ENCODE measurements around the gene LRIG2. TPM values are rescaled to one million over a fixed set of nuclear protein-coding genes. Genes with fewer than 3 reads are reported as not detected.

The LRIG2 gene
- total RNA-seq, 1 donor, result 17.4 TPM

DNA sequence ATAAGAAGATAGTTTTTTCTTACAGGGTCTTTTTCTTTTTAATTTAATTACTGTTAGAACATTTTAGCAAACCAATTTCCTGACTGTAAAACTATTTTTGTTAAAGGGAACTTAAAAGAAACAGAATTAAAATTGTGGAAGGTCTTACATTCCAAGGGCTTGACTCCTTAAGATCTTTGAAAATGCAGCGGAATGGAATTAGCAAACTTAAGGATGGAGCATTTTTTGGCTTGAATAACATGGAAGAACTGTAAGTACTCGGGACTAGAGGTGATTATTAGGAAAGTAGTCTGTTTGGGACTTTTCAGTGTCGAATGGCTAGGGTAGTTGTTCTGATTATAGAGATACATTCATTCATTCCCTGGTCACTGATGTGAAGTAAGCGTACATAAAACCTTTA, 21.5 kb downstream of the LRIG2 start:
- Histone ChIP-seq H2AFZ (ENCODE audit: low read length) (no peak overlapping the region), H3K79me2 (ENCODE audit: insufficient read depth, low read length) (peaks cover 24% of the 10 kb centered on the region), H3K27me3 (ENCODE audit: insufficient read depth, low read length) (no peaks in the 10 kb centered on the region), H3K9me3 (ENCODE audit: low read depth, low read length) (no peaks in the 10 kb centered on the region), H3K36me3 (ENCODE audit: insufficient read depth, low read length) (peaks cover 53% of the 10 kb centered on the region), H4K20me1 (ENCODE audit: insufficient read depth, low read length) (peaks cover 8% of the 10 kb centered on the region), H3K4me1 (ENCODE audit: insufficient read depth, low read length) (no peaks in the 10 kb centered on the region), H3K4me3 (ENCODE audit: insufficient read depth, low read length) (no peak overlapping the region), H3K27ac (ENCODE audit: low read depth, low read length) (no peak overlapping the region), H3K4me2 (ENCODE audit: insufficient read depth, low read length) (no peak overlapping the region)
- no peak for TF ChIP-seq CTCF (IDR thresholded peaks at IDR 0.05; ENCODE audit: extremely low read depth, low read depth, low read length)
- DNase-seq (ENCODE audit: insufficient read length, low spot score, missing footprints), result no peak

- Histone ChIP-seq H3K4me1 (ENCODE audit: insufficient read depth, low read length) (no peaks in the 10 kb centered on the region), H3K4me2 (ENCODE audit: insufficient read depth, low read length) (no peak overlapping the region), H3K4me3 (ENCODE audit: insufficient read depth, low read length) (no peak overlapping the region), H3K27ac (ENCODE audit: low read depth, low read length) (no peak overlapping the region), H3K36me3 (ENCODE audit: insufficient read depth, low read length) (peaks cover 65% of the 10 kb centered on the region), H3K79me2 (ENCODE audit: insufficient read depth, low read length) (peaks cover 15% of the 10 kb centered on the region), H3K9me3 (ENCODE audit: low read depth, low read length) (no peaks in the 10 kb centered on the region), H2AFZ (ENCODE audit: low read length) (no peak overlapping the region), H3K27me3 (ENCODE audit: insufficient read depth, low read length) (no peaks in the 10 kb centered on the region), H4K20me1 (ENCODE audit: insufficient read depth, low read length) (peaks cover 8% of the 10 kb centered on the region)
- DNase-seq (ENCODE audit: insufficient read length, low spot score, missing footprints), result no peak
- TF ChIP-seq CTCF (IDR thresholded peaks at IDR 0.05; ENCODE audit: extremely low read depth, low read depth, low read length), result no peak
Observed at GRCh38 chr1:113095790-113096455, 22.9 kb downstream of the LRIG2 start.

DNA sequence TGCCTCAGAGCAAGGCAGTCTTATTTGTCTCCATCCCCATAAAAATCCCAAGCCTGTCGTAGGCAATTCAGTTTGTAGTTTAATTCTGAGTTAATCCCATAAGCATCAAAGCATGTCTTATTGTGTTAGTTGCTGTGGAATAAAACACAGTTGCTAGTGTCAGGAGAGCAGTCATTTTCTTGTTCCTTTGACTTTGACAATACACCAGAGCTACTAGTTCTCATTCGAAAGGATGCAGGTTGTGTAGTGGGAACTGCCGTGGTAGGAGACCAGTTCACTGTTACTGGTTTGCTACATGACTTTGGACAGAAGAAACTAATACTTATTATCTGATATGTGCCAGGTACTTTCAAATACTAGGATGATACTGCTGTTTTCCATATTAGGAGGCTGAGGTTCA, 23.5 kb downstream of the LRIG2 start:
- Histone ChIP-seq H3K79me2 (ENCODE audit: insufficient read depth, low read length) (peaks cover 12% of the 10 kb centered on the region), H3K36me3 (ENCODE audit: insufficient read depth, low read length) (peaks cover 65% of the 10 kb centered on the region), H3K4me3 (ENCODE audit: insufficient read depth, low read length) (no peak overlapping the region), H3K4me1 (ENCODE audit: insufficient read depth, low read length) (no peaks in the 10 kb centered on the region), H3K27ac (ENCODE audit: low read depth, low read length) (no peak overlapping the region), H2AFZ (ENCODE audit: low read length) (no peak overlapping the region), H3K27me3 (ENCODE audit: insufficient read depth, low read length) (no peaks in the 10 kb centered on the region), H4K20me1 (ENCODE audit: insufficient read depth, low read length) (peaks cover 8% of the 10 kb centered on the region), H3K9me3 (ENCODE audit: low read depth, low read length) (no peaks in the 10 kb centered on the region), H3K4me2 (ENCODE audit: insufficient read depth, low read length) (no peak overlapping the region)
- TF ChIP-seq CTCF (IDR thresholded peaks at IDR 0.05; ENCODE audit: extremely low read depth, low read depth, low read length), result no peak
- DNase-seq (ENCODE audit: insufficient read length, low spot score, missing footprints), result no peak

- no peaks in the 10 kb centered on the region for H3K9me3 ChIP-seq (ENCODE audit: low read depth, low read length)
- no peaks in the 10 kb centered on the region for H3K27me3 ChIP-seq (ENCODE audit: insufficient read depth, low read length)
- peaks cover 5% of the 10 kb centered on the region for H4K20me1 ChIP-seq (ENCODE audit: insufficient read depth, low read length)
- no peak overlapping the region for H3K4me3 ChIP-seq (ENCODE audit: insufficient read depth, low read length)
- TF ChIP-seq CTCF (IDR thresholded peaks at IDR 0.05; ENCODE audit: extremely low read depth, low read depth, low read length), result no peak
- H2AFZ ChIP-seq (ENCODE audit: low read length), result no peak overlapping the region
- H3K79me2 ChIP-seq (ENCODE audit: insufficient read depth, low read length), result peaks cover under 1% of the 10 kb centered on the region
- DNase-seq (ENCODE audit: insufficient read length, low spot score, missing footprints), result peak; percentile 80
- peak overlapping the region; percentile 43 for H3K27ac ChIP-seq (ENCODE audit: low read depth, low read length)
- no peak overlapping the region for H3K4me2 ChIP-seq (ENCODE audit: insufficient read depth, low read length)
- H3K36me3 ChIP-seq (ENCODE audit: insufficient read depth, low read length), result peaks cover 75% of the 10 kb centered on the region
- H3K4me1 ChIP-seq (ENCODE audit: insufficient read depth, low read length), result no peaks in the 10 kb centered on the region
Observed at GRCh38 chr1:113101588-113101987, 28.6 kb downstream of the LRIG2 start.
